ENCODE measurements around the gene NPAS3. TPM values are rescaled to one million over a fixed set of nuclear protein-coding genes. Genes with fewer than 3 reads are reported as not detected.

NPAS3 gene
- total RNA-seq, 1 donor from 2014 or later = 2.0 TPM

- DNase-seq (ENCODE audit: low read depth) = no peak
- no peaks in the 10 kb centered on the region for H3K27me3 ChIP-seq (ENCODE audit: control insufficient read depth, insufficient read depth, low read length)
- H3K4me3 ChIP-seq (ENCODE audit: low read depth, low read length) = no peak overlapping the region
- H3K36me3 ChIP-seq (ENCODE audit: control insufficient read depth, insufficient read depth, low read length) = no peaks in the 10 kb centered on the region
- no peak for TF ChIP-seq CTCF (IDR thresholded peaks at IDR 0.05; ENCODE audit: insufficient read depth, low read length, poor library complexity, severe bottlenecking)
Measured at GRCh38 chr14:33758547-33758946, 819.9 kb downstream of the NPAS3 start.

- no peak for DNase-seq (ENCODE audit: low read depth)
- Histone ChIP-seq H3K4me3 (ENCODE audit: low read depth, low read length) (no peak overlapping the region), H3K36me3 (ENCODE audit: control insufficient read depth, insufficient read depth, low read length) (no peaks in the 10 kb centered on the region), H3K27me3 (ENCODE audit: control insufficient read depth, insufficient read depth, low read length) (no peaks in the 10 kb centered on the region)
- no peak for TF ChIP-seq CTCF (IDR thresholded peaks at IDR 0.05; ENCODE audit: insufficient read depth, low read length, poor library complexity, severe bottlenecking)
Measured at GRCh38 chr14:33762161-33762851, 823.6 kb downstream of the NPAS3 start.

- TF ChIP-seq CTCF (IDR thresholded peaks at IDR 0.05; ENCODE audit: insufficient read depth, low read length, poor library complexity, severe bottlenecking) = no peak
- no peaks in the 10 kb centered on the region for H3K36me3 ChIP-seq (ENCODE audit: control insufficient read depth, insufficient read depth, low read length)
- no peaks in the 10 kb centered on the region for H3K27me3 ChIP-seq (ENCODE audit: control insufficient read depth, insufficient read depth, low read length)
- no peak overlapping the region for H3K4me3 ChIP-seq (ENCODE audit: low read depth, low read length)
- DNase-seq (ENCODE audit: low read depth) = no peak
Measured at GRCh38 chr14:33764876-33765650, 826.4 kb downstream of the NPAS3 start.

- TF ChIP-seq CTCF (IDR thresholded peaks at IDR 0.05; ENCODE audit: insufficient read depth, low read length, poor library complexity, severe bottlenecking) = no peak
Measured at GRCh38 chr14:33767586-33768457, 829.1 kb downstream of the NPAS3 start.

GRCh38 chr14:33768458-33768830 lies 829.8 kb downstream of the NPAS3 start:
- DNase-seq (ENCODE audit: low read depth) = no peak
- Histone ChIP-seq H3K4me3 (ENCODE audit: low read depth, low read length) (no peak overlapping the region), H3K27me3 (ENCODE audit: control insufficient read depth, insufficient read depth, low read length) (no peaks in the 10 kb centered on the region), H3K36me3 (ENCODE audit: control insufficient read depth, insufficient read depth, low read length) (no peaks in the 10 kb centered on the region)
- no peak for TF ChIP-seq CTCF (IDR thresholded peaks at IDR 0.05; ENCODE audit: insufficient read depth, low read length, poor library complexity, severe bottlenecking)

More at GRCh38 chr14:33767586-33768457, 829.1 kb downstream of the NPAS3 start:
- H3K4me3 ChIP-seq (ENCODE audit: low read depth, low read length) = no peak overlapping the region
- no peaks in the 10 kb centered on the region for H3K36me3 ChIP-seq (ENCODE audit: control insufficient read depth, insufficient read depth, low read length)
- DNase-seq (ENCODE audit: low read depth) = no peak
- H3K27me3 ChIP-seq (ENCODE audit: control insufficient read depth, insufficient read depth, low read length) = no peaks in the 10 kb centered on the region

All from kidney epithelial cell (primary cell).